HL-60/S4 (cell line): ENCODE results near the gene S100A6.

ENCODE experiments used
- in situ Hi-C: fragments of 300-500 bp; cut with MboI; formaldehyde crosslinking; loops from 2 replicates; pipeline ENCODE4 v1.14.3; 2022; ENCODE audit warnings: low sequenced_read_pairs

S100A6 gene

DNA sequence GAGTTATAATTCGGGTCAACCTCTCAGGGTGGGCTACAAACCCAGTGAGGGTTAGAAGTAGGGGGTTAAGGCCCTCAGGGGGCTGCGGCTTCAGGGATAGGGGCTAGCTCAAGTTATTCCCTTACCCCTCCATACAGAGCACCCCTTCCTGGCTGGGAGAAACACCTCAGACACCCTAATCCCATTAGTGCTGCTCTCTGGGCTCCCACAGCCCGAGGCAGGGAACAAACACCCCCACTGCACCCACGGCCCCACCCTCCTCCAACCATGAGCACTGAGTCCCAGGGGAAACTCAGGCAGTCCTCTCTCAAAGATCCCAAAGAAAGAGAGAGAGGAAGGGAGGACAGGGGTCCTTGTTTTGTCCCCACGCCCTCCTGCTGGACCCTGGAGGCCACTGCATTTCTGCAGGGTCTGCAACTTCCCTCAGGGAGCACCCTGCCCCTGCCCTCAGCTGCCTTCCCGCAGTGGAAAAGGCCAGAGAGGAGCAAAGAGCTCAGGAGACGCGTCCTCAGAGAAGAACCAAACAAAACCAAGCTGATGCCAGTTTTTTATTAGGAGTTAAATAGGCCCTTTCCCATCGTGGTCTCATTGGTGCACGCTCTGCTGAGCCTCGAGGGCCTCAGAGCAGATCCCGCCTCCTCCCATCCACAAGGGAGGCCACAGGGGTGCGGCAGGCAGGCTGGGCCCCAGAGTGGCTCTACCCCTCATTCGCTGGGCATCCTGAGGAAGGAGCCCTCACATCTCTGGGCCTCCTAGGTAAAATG is 11.2 kb upstream of the S100A6 start:
- in situ Hi-C loops, result no loop called here

DNA sequence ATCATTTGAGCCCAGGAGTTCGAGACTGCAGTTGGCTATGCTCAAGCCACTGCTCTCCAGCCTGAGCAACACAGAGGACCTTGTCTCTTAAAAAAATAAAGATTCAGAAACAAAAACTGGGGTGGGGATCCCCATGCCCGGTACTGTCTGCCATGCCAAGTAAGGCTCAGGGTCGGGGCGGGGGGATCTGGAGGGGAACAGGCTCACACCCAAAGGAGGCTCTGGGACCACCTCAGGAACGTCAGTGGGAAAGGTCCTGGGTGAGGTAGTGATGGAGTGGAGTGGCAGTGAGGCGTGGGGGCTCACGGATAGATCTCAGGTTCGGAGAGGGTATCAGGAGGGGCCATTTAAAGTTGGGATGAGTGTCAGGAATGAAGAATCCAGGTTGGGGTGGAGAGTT is 10.6 kb upstream of the S100A6 start:
- in situ Hi-C loops, result no loop called here

- in situ Hi-C loops, result no loop called here
Observed at GRCh38 chr1:153545067-153546055, 9.6 kb upstream of the S100A6 start, which contains the start of gene S100A4. Gene S100A4 (minus strand): TSS chr1:153545806. CDS start chr1:153544794, 1,012 bp downstream.

DNA sequence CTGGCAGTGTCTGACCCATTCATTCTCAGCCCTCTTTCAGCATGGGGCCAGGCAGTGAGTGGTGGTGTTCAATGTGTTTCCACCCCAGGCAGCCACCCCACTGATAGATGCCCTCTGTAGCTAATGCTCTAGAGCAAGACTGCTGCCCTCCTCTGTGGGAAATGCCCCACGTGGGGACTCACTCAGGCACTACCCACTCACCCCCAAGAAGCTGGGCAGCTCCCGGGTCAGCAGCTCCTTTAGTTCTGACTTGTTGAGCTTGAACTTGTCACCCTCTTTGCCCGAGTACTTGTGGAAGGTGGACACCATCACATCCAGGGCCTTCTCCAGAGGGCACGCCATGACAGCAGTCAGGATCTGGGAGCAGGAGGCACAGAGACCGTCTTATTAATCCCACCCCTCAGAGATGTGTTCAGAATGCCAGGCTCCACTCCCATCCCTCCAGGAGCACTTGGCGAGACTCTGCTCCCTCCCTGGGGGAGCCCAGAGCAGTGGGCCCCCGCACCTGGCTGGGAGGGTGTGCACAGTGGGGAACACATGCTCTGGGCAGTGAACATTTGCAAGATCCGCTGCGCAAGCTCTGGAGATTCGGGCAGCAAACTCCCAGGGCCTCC is 8.8 kb upstream of the S100A6 start:
- in situ Hi-C loops, result no loop called here

- in situ Hi-C loops, result no loop called here
Observed at GRCh38 chr1:153543736-153544135, 7.9 kb upstream of the S100A6 start.

DNA sequence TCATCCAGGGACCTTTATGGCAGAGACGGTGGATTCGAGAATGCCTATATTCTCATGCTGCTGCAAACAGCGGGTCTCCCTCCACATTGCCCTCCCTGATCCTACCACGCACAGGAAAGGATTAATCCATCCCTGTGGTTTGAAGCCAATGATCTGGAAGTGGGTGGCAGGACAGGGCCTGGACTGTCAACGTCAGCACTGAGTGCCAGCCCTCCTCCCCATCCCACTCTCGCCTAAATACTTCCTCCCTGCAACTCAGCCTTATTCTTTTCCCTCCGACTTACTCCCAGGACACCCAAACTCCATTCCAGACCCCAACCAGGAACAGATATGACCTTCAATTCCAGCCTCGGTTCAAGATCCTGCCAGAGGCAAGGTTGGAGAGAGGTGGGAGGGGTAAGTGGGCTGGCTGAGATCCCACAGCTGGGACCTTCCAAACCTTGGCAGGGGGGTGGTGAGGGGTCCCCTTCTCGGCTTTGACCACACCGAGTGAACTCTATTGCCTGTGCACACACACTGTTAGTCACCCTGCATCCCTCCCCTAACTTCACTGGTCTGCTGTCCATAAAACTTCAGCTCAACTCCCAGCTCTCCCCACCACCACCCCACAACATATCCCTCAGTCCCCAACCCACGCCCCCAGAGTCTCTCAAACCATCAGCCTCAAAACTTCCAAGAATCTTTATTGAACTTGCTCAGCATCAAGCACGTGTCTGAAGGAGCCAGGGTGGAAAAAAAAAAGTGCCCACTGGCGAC is 7.3 kb upstream of the S100A6 start:
- in situ Hi-C loops, result no loop called here

- in situ Hi-C loops, result no loop called here
Observed at GRCh38 chr1:153541641-153542590, 6.1 kb upstream of the S100A6 start.

GRCh38 chr1:153540394-153541361 is 4.9 kb upstream of the S100A6 start, which contains the start of gene S100A5:
Gene S100A5 (minus strand): TSS chr1:153540934. CDS start chr1:153540191, 743 bp downstream.
- in situ Hi-C loops, result no loop called here

DNA sequence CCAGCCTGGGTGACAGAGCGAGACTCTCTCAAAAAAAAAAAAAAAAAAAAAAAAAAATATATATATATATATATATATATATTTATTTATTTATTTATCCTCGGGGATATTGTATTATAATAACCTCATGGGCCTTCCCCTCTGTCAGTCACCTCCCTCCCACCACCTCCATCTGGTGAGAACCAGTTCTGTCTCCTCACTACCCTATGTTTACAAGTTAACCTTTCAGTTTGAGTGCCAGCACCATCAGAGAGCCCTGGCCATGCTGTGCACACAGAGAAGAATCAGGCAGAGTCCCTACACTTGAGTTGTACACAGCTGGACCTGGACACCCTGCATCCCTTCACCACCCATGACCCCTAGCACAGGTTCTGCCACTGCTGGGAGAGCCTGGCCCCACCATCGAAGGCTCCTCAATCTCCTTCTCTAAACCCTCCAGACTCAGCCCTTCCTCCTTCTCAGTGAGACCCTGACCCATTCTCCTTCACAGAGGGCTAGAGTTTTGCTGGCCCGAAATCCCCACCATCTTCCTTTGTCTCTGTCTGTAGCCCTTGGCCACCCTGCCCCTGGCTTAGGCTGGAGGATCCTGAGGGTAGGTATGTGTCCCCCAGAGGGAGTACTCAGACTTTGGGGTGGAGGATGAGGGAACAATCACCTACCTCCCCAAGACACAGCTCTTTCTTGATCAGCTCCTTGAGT is 3.8 kb upstream of the S100A6 start:
- in situ Hi-C loops, result no loop called here

DNA sequence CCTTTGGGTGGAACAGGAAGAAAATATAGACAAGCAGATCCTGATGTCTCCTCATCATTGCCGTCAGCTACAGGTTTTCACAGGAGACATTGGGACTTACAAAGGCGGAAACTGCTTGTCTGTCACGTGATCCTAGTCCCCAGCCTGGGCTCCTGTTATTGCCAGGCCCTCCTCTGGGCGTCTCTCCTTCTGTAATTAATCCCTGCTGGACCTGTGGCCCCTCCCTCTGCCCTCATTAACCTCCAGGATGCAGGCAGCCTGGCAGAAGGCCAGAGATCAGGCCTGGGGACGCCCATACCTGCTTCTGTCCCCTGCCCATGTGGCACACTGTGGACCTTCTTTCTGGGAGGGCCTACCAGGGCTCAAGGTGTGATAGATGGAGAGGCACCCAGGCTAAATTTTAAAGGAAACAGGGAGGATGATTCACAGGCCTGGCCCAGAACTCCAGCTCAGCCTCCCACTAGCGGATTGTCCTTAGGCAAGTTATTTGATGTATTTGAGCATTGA is 2.6 kb upstream of the S100A6 start:
- in situ Hi-C loops, result no loop called here

DNA sequence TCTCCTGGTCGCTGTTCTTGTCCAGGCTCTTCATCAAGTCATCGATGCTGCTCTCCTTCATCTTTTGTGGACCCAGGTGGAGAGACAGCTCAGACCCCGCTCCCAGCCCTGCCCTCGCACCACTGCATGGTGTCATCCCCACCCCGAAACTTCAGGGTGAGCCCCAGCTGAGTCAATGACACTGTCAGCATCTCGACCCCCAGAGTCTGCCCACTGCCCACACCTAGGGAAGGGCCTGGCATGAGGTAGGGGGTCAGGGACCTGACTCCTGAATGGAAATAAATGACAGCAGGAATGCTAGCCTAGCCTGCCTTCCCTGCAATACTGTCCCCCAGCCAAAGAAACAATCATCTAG is 1.6 kb upstream of the S100A6 start:
- in situ Hi-C loops, result no loop called here

GRCh38 chr1:153536671-153537375 is 1.0 kb upstream of the S100A6 start:
- in situ Hi-C loops, result no loop called here

- in situ Hi-C loops, result no loop called here
Observed at GRCh38 chr1:153536012-153536670, 350 bp upstream of the S100A6 start.

DNA sequence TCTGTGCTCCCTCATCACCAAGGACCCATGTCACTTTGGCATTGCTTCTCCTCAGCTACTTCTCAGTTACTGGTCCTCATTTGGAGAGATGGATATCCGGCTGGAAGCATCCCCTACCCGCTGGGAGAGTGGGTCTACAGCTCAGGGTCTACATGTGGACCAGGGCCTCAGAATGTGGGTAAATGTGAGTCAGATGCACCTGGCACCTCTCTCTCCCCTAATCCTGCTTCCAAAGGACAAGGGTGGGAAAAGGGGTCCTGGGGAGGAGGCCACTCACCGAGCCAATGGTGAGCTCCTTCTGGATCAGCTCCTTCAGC is 908 bp downstream of the S100A6 start:
- in situ Hi-C loops, result loop anchor here (5.0 kb wide), 1 partner anchor 32 kb away; the partner anchor contains the start of gene S100A2

GRCh38 chr1:153534226-153534924 is 1.4 kb downstream of the S100A6 start:
- in situ Hi-C loops, result loop anchor here (5.0 kb wide), 1 partner anchor 33 kb away; the partner anchor contains the start of gene S100A2
